ENCODE results near the gene FOXO6.

Gene FOXO6

DNA sequence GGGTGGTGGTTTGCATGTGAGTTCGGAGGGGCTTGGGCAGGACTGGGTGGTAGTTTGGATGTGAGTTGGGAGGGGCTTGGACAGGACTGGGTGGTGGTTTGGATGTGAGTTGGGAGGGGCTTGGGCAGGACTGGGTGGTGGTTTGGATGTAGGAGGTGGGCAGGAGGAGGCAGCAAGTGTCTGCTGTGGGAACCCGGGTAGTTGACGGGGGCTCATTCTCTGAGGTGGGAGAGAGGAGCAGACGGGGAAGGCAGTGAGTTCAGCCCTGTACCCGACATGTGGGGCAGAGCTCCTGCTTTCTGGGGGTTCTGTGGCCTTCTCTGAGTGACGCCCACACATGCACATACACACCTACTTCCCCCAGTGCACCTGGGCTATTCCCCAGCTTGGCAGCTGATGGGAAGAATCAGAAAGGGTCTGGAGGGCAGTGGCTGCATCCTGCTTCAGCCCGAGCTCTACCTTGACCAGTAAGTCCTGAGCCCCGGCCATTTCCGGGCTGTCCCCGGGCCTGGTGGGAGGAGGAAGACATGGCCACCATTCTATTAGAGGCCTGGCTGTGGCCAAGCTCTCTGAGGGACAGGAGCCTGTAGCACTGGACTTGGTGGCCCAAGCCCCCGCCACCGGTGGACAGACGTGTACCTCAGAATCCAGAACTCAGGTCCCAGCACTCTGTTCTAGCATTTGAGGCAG, 65.1 kb downstream of the FOXO6 start:
- no peaks in the 10 kb centered on the region for H3K27me3 ChIP-seq (ENCODE audit: control insufficient read depth, insufficient read depth, low read length)
- no peak overlapping the region for H3K4me3 ChIP-seq (ENCODE audit: low read length)
- H3K9me3 ChIP-seq (replicated peaks; ENCODE audit: low read length), result no peaks in the 10 kb centered on the region
- H3K4me2 ChIP-seq (ENCODE audit: low read length), result no peak overlapping the region
- H3K4me1 ChIP-seq (ENCODE audit: control insufficient read depth, insufficient read depth, low read length), result peaks cover 12% of the 10 kb centered on the region
- H3K9ac ChIP-seq (ENCODE audit: low read depth, low read length), result no peak overlapping the region
- H3K36me3 ChIP-seq (ENCODE audit: insufficient read depth, low read length), result no peaks in the 10 kb centered on the region

- no peaks in the 10 kb centered on the region for H3K36me3 ChIP-seq (ENCODE audit: insufficient read depth, low read length)
- no peaks in the 10 kb centered on the region for H3K27me3 ChIP-seq (ENCODE audit: control insufficient read depth, insufficient read depth, low read length)
- H3K9ac ChIP-seq (ENCODE audit: low read depth, low read length), result no peak overlapping the region
- no peaks in the 10 kb centered on the region for H3K9me3 ChIP-seq (replicated peaks; ENCODE audit: low read length)
- peaks cover 18% of the 10 kb centered on the region for H3K4me1 ChIP-seq (ENCODE audit: control insufficient read depth, insufficient read depth, low read length)
- no peak overlapping the region for H3K4me2 ChIP-seq (ENCODE audit: low read length)
- no peak overlapping the region for H3K4me3 ChIP-seq (ENCODE audit: low read length)
These were observed 66.1 kb downstream of the FOXO6 start for GRCh38 chr1:41427122-41427913.

- H3K36me3 ChIP-seq (ENCODE audit: insufficient read depth, low read length), result no peaks in the 10 kb centered on the region
- H3K4me2 ChIP-seq (ENCODE audit: low read length), result no peak overlapping the region
- H3K9ac ChIP-seq (ENCODE audit: low read depth, low read length), result no peak overlapping the region
- no peaks in the 10 kb centered on the region for H3K27me3 ChIP-seq (ENCODE audit: control insufficient read depth, insufficient read depth, low read length)
- peaks cover 27% of the 10 kb centered on the region for H3K4me1 ChIP-seq (ENCODE audit: control insufficient read depth, insufficient read depth, low read length)
- H3K4me3 ChIP-seq (ENCODE audit: low read length), result no peak overlapping the region
- no peaks in the 10 kb centered on the region for H3K9me3 ChIP-seq (replicated peaks; ENCODE audit: low read length)
These were observed 66.9 kb downstream of the FOXO6 start for GRCh38 chr1:41427916-41428737.

- no peaks in the 10 kb centered on the region for H3K27me3 ChIP-seq (ENCODE audit: control insufficient read depth, insufficient read depth, low read length)
- no peak overlapping the region for H3K4me2 ChIP-seq (ENCODE audit: low read length)
- no peaks in the 10 kb centered on the region for H3K9me3 ChIP-seq (replicated peaks; ENCODE audit: low read length)
- no peak overlapping the region for H3K9ac ChIP-seq (ENCODE audit: low read depth, low read length)
- peaks cover 25% of the 10 kb centered on the region for H3K4me1 ChIP-seq (ENCODE audit: control insufficient read depth, insufficient read depth, low read length)
- no peak overlapping the region for H3K4me3 ChIP-seq (ENCODE audit: low read length)
- no peaks in the 10 kb centered on the region for H3K36me3 ChIP-seq (ENCODE audit: insufficient read depth, low read length)
These were observed 67.8 kb downstream of the FOXO6 start for GRCh38 chr1:41428738-41429640.

DNA sequence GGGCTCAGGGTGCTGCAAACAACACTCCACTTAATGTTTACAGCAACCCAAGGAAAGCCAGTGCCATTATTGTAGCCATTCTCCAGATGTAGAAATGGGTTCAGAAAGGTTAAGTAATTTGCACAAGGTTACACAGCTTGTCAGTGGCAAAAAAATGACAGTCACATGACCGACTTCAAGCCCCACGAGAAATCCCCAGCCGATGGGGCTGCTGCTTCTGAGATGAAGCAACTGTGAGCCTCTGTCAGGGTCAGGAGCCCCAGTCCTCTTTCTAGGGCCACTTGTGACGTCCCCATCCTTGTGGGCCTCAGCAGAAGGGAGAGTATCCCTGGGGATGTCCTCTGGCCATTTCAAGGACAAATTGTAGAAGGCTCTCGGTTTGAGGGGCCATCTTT, 68.4 kb downstream of the FOXO6 start:
- Histone ChIP-seq H3K4me2 (ENCODE audit: low read length) (no peak overlapping the region), H3K27me3 (ENCODE audit: control insufficient read depth, insufficient read depth, low read length) (peaks cover 5% of the 10 kb centered on the region), H3K36me3 (ENCODE audit: insufficient read depth, low read length) (no peaks in the 10 kb centered on the region), H3K9ac (ENCODE audit: low read depth, low read length) (no peak overlapping the region), H3K4me1 (ENCODE audit: control insufficient read depth, insufficient read depth, low read length) (peaks cover 21% of the 10 kb centered on the region), H3K9me3 (replicated peaks; ENCODE audit: low read length) (no peaks in the 10 kb centered on the region), H3K4me3 (ENCODE audit: low read length) (no peak overlapping the region)

DNA sequence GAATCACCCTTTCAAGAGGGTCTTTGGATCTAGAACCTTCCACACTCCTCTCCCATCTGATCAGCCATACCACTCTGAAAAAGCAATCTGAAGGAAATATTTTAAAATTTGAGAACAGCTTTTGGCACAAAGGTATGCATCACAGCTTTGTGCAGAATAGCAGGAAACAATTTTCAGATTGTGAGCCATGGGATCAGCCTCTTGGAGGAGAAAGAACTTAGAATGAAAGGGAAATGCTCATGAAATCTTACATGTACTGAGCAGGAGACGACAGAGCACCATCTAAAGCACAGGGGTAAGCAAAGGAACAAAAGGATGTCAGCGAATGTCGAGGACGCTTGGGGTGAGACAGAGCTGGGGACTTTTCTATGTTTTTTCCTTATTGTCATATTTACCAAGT, 68.8 kb downstream of the FOXO6 start:
- H3K27me3 ChIP-seq (ENCODE audit: control insufficient read depth, insufficient read depth, low read length), result peaks cover 8% of the 10 kb centered on the region
- no peak overlapping the region for H3K4me3 ChIP-seq (ENCODE audit: low read length)
- H3K9me3 ChIP-seq (replicated peaks; ENCODE audit: low read length), result no peaks in the 10 kb centered on the region
- H3K9ac ChIP-seq (ENCODE audit: low read depth, low read length), result no peak overlapping the region
- no peak overlapping the region for H3K4me2 ChIP-seq (ENCODE audit: low read length)
- peaks cover 21% of the 10 kb centered on the region for H3K4me1 ChIP-seq (ENCODE audit: control insufficient read depth, insufficient read depth, low read length)
- H3K36me3 ChIP-seq (ENCODE audit: insufficient read depth, low read length), result no peaks in the 10 kb centered on the region

- Histone ChIP-seq H3K9me3 (replicated peaks; ENCODE audit: low read length) (no peaks in the 10 kb centered on the region), H3K4me1 (ENCODE audit: control insufficient read depth, insufficient read depth, low read length) (peaks cover 21% of the 10 kb centered on the region), H3K36me3 (ENCODE audit: insufficient read depth, low read length) (no peaks in the 10 kb centered on the region), H3K9ac (ENCODE audit: low read depth, low read length) (no peak overlapping the region), H3K4me2 (ENCODE audit: low read length) (no peak overlapping the region), H3K4me3 (ENCODE audit: low read length) (no peak overlapping the region), H3K27me3 (ENCODE audit: control insufficient read depth, insufficient read depth, low read length) (peaks cover 8% of the 10 kb centered on the region)
These were observed 69.3 kb downstream of the FOXO6 start for GRCh38 chr1:41430582-41430981.

- peaks cover 21% of the 10 kb centered on the region for H3K4me1 ChIP-seq (ENCODE audit: control insufficient read depth, insufficient read depth, low read length)
- H3K27me3 ChIP-seq (ENCODE audit: control insufficient read depth, insufficient read depth, low read length), result peaks cover 8% of the 10 kb centered on the region
- no peaks in the 10 kb centered on the region for H3K36me3 ChIP-seq (ENCODE audit: insufficient read depth, low read length)
- no peak overlapping the region for H3K9ac ChIP-seq (ENCODE audit: low read depth, low read length)
- no peaks in the 10 kb centered on the region for H3K9me3 ChIP-seq (replicated peaks; ENCODE audit: low read length)
- H3K4me3 ChIP-seq (ENCODE audit: low read length), result no peak overlapping the region
- H3K4me2 ChIP-seq (ENCODE audit: low read length), result peak overlapping the region; percentile 59
These were observed 70.5 kb downstream of the FOXO6 start for GRCh38 chr1:41431490-41432350.
